OCI-LY3 (cell line): Measurements from ENCODE around the gene CCDC152.

ENCODE experiments used
- CTCF ChIP-seq: fragments of 200-600, 300-600 bp; sonication (generic); IDR thresholded peaks from 2 replicates; pipeline ENCODE4 v1.5.1; 2014; ENCODE audit warnings: antibody characterized with exemption, low read length, low read depth
- EZH2phosphoT487 ChIP-seq: fragments of 200-600 bp; shearing (Covaris generic); IDR thresholded peaks from 2 replicates; pipeline ENCODE4 v1.6.1; 2018; ENCODE audit warnings: antibody characterized with exemption, mixed run types, low read depth

DNA sequence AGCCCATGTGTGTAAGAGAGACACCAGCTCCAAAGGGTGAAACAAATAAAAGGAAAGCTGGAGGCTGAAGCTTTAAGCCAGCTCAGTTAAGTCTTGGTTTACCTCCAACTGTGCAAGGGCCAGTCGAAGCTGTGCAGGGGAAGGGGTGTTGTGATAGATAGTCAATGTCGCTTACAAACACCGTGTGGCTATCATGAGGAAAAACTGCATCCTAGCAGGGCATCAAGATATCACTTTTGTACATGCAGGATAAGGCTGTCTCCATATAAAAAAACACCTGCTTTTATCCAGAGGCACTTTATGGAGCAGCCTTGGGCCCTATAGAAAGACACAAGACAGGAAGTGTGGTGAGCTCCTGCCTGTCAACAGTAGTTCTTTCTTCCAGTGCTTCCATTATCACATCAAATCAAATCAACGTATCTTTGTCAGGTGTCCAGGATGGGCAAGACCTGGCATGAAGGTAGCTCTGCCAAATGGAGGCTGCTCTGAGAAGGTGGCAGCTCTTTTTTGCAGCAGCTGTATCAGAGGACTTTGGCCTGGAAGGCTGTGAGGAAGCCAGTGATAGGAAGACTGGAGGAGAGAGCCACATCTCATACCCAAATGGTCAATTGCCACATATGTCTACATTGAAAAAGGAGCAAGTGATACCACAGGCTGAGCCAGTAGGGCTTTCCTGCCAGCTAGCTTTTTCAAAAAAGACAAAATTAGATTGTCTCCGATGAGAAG, 84.4 kb downstream of the CCDC152 start:
- TF ChIP-seq CTCF (no peak), EZH2phosphoT487 (no peak)
